NCI-H1694 treated with DMSO at 0.1 percent for 48 hours (cell line): ENCODE measurements around the gene OLFM3.

Experiments
- DNase-seq: peaks from one replicate; lab custom pipeline; 2025; lab: John Stamatoyannopoulos, UW

OLFM3 gene

DNA sequence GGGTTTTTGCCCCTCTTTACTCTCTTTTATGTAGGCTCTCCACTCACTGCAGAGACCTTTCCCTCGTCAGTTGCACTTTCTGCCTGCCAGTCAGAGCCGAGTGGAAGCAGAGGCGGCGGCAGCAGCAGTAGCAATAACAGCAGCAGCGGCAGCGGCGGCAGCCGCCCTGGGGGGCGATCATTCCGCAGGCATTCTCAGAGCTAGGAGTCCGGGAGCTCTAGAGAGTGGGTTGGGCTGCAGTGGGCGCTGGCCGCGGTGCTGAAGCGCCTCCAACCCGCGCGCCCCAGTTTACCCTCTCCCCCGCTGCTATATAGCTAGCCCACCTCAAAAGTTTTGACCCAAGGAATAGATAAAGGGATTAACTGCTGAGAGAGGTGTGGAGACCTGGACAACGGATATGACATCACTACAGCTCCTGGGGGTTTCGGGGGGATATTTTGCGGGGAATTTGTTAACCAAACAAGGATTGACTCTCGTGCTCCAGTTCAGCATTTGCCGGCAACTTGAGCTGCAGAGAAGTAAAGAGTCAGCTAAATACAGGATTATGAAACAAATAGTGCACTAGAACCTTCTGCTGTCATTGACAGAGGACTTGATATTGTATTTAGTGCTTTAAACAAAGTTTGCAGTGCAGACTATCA is at the start of gene OLFM3:
OLFM3 (minus strand) TSS at position 102 of the 641 bp plus-strand sequence.
- DNase-seq, result no peak

DNA sequence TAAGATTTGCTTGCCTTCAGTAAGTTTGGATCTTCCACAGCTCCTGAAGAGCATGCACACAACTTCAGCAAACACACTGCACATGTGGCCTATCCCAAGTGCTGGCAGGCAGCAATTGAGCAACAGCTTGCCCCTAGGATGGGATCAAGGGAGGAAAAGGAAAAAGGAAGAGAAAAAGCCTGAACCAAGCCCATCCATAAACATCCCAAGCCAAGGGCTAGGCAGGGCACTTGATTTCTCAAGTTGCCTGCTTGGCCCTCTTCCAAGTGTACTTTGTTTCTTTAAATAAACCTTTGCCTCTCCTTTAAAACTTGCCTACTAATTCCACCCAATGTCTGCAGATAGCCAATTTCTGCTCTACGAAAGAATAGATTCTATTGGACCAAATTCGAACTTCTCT is 49.0 kb upstream of the OLFM3 start:
- DNase-seq, result no peak

DNA sequence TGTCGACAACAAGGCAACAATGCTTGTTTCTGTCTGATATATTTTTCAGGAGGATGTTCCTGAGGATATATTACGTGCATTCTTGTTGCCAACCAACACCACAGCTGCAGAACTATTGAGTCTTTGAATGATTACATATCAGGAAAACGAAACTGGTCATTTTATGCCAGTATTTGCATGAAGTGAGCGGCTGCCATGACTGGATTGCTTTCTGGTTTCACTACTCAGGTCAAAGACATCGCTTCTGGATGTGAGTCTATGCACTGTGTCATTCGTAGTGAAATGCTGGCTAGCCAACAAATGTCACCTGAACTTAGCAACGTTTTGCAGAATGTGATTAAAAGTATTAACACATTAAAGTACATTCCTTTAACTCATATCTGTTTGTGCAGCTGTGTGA is 35.8 kb upstream of the OLFM3 start:
- DNase-seq, result no peak

DNA sequence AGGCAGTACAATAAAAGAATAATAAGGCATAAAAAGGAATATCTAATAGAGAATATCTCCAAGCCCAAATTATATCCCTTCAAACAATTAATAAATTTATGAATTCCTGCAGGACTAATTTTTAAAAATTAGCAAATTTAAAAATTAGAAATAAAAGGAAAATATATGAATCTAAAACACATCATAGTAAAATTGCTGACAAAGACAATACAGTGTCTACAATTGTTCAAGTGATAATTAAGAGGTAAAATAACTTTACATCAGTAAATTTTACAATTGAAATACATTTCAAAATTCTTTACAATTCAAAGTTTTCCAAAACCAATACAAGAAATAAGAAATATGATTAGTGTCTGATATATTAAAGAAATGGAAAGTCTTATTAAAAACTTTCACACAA is 22.8 kb upstream of the OLFM3 start:
- DNase-seq, result no peak

DNA sequence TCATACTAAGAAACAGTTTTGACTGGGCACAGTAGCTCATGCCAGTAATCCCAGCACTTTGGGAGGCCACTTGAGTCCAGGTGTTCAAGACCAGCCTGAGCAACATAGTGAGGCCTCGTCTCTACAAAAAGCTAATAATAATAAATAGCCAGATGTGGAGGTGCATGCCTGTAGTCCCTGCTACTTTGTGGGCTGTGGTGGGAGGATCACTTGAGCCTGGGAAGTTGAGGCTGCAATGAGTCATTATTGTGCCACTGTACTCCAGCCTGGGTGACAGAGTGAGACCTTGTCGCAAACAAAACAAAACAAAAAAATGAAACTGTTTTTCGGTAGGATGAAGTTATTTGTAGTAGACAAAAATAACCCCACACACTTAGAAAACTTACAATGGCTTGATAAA is 19.0 kb upstream of the OLFM3 start:
- no peak for DNase-seq

DNA sequence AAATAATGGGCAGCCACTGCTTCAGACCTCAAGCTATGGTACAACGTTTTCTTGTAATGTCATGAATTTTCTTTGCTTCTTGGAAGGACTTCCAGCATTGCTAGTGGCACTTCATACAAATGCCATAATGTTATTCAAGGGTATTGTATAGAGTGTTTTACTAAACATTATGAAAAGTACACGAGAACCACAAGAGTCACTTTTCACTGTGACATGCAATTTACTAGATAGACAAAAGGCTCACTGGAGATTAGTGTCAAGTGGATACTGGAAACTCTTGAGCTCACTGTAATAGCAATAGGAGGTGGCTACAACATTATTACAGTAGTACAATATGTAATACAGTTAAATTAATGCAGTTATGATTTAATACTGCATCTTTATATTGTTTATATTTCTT is 5.3 kb upstream of the OLFM3 start:
- DNase-seq, result no peak

DNA sequence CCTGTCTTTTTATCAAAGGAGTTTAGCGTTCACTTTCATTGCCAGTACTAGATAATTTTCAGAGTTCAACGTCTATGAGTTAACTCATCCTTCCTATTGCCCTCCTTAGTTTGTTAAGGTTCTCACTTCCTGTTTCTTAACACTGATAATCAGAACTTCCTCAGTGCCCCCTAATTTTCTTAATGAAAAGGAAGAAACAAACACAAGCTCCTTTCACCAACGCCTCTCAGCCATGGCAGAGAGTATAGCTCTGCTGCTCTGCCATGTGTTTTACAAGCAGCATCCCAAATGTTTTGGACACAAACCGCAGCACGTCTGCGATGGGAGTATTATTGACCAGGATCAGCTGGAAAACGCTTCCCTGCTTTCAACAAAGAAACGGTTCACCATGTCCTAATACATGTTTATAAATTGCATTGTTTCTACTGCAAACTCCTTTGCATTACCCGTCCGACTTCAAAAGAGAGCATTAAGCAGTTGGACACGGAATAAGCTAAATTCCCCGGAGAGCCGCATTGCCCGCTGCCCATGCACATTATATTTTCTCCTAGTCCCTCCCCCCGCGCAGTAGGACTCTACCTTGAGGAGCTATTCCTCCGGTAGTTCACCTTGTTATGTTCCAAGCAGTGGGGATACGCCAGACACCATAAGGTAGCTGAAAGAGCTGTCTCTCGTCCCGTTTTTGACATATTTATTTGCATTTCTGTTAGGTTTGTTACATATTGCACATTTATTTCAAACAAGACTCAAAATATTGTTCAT is 561 bp downstream of the OLFM3 start:
- no peak for DNase-seq

DNA sequence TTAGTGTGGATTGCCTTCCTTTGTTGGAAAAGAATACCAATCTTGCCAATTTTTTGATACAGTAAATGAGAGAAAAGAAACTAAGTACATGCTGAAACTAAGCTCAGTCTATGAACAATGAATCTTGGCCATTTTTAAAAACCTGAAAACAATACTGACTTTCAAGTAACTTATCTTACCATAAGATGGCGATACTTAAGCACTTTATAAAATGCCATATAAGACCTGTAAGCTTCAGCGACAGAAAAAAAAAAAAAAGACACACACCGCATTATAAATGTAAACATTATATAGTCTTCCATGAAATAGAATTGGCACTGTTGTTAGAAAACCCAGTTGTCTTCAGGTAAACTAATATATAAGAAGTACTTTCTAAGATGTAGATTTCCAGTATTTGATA is 3.0 kb downstream of the OLFM3 start:
- DNase-seq, result no peak

DNA sequence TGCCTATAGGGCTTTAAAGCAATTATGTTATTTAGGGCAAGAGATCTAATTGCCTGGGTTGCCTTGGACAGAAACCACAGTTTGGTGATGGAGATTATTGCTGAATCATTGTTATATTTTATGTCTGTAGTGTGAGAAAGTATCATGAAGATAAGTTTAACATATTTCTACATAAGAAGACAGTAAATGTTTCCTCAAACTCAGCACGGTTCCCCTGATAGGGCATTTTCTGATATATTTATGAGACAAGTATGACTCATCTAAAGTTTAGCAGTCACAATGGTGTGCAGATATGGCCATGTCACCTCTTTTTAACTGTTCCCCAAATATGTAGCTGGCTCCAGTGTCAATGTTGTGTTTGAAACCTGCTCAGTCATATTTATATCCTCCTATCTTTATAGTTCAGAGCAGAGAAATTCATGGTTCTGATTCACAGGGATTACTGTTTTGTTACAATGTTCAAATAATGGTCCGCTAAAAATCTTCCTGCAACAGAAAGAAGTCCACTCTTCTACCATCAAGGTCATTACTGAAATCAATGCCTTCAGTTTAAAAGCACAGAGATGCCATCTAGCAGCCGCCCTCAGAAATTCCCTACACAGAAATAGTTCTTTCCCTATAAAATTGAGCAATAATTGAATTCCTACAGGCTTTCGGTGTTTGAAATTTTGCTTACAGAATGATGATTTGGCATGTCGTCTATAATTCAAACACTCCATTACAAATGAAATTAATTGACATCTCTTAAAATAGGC is 3.7 kb downstream of the OLFM3 start:
- DNase-seq, result no peak

DNA sequence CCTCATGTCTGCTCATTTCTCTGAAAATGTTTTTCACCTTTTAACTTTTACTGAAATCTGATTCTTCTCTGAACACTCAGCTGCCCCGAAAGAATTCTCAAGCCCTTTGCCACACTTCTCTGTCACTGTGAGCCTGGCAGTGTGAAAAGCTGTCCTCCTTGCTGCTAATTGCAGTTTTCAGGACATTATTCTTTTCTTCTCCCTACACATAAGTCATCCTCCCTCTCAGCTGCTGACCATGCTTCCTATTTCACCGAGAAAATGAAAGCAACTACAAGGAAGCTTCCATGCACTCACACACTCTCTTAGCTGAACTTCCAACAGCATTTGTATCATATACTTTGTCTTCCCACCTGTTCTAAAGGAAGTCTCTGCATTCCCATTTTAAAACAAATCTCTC is 15.8 kb downstream of the OLFM3 start:
- DNase-seq, result no peak

DNA sequence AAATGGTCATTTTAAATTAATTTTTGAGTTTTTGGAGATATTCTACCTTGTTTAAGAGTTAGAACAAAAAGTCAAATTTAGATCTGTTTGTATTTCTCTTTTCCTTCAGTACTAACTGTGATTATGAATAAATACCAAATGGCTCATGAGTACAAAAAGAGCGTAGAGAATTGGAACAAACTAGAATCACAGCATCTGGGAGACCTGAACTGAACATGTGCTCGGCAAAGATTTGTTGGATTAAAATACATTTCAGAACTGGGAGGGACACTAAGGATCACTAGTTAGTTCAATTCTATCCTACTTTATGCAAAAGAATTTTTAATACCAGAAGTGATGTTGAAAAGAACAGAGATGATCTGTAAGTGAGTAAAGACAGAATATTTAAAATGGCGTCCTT is 19.5 kb downstream of the OLFM3 start:
- no peak for DNase-seq

DNA sequence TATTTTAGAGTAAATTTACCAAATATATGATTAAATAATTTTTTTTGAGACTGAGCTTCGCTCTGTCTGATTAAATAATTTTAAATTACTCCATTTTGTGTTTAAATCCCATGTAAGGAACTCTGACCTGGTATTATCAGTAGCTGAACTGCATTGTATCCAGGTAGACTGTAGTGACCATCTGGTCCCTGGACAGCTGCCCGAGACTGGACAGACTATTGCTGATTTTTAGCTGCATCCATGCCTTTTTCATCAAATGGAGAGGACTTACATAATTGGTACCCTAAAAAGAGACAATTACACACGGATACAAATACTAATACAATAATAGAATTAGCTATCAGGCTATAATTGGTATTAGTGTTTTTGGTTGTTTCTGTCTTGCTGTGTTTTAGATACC is 20.6 kb downstream of the OLFM3 start:
- DNase-seq, result no peak

DNA sequence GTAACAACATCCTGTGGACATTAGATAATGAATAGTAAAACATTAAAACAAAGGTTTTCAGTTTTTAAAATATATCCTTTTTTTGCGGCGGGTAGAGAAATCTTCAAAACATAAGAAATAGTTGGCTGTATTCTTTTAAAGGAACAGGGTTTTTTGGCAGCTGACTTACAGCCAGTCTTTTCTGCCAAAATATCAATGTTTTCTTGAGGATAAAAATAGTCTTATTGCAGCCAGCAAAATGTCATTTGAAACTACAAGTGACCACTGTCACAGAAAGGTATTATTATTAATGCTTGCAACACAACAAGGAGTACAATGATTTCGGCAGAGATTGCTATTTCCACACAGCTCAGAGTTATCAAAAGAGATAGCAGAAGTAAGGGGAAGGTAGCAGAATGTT is 21.4 kb downstream of the OLFM3 start:
- no peak for DNase-seq

DNA sequence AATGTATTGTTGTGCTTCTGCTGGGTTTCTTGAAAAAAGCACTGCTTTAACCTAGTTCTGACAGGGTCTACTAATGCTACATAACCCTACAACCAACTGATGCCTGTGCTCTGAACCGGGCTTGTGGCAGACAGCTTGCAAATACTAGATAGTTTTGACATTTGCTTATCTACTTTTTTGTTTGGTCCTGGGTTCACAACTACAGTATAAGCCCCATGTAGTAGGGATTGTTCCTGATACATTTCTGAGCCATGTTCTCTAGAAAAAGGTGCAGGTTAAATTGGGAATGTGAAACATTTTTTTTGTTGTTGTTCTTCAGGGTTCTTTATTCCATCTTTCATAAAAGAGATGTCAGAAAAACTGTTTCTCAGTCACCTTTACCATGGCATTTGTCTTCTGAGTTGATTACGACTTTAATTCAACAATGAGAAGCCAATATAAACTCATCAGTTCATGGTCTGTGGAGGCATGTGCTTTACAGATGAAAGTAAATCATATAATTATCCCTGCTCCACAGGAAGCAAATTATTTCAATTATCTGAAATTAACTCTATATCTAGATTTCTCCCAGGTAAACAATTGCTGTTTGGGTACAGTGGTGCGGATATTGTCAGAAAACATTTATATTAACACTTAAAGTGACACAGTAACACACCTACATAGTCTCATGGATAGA is 22.0 kb downstream of the OLFM3 start:
- DNase-seq, result no peak

DNA sequence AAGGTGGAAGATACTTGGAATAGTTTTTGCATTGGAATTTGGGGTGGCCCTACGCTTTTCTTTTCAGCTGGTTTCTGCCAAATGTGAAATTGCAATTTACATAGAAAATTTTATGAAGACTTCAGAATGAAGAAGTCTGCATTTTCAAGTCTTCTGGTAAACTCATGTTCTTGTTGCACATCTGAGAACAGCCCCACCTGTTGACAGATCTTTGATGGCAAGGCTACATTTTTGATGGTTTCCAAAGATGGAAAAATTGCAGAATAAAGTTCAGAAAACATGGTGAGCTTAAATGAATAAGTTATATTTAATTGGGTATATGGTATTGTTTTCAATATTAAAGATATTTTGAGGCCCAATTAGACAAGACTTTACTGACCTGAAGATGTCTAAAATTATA is 25.4 kb downstream of the OLFM3 start:
- no peak for DNase-seq

DNA sequence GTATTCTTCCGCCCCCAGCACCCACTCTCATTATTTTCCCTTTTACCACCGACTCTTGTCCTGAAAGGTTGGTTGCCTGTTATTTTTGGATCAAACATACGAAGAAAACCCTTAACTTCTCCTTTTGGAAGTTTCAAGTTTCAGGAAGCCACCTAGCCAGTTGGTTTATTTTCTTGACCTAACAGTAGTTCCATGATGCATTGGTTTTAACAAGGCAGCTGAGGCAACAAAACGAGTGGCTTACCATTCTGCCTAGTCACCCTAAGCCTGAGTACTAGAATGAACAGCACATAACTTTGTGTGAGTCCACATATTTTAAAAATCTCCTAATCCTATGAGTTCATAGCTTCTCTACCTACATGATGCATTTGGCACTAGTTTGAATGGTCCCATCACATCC is 28.9 kb downstream of the OLFM3 start:
- no peak for DNase-seq

DNA sequence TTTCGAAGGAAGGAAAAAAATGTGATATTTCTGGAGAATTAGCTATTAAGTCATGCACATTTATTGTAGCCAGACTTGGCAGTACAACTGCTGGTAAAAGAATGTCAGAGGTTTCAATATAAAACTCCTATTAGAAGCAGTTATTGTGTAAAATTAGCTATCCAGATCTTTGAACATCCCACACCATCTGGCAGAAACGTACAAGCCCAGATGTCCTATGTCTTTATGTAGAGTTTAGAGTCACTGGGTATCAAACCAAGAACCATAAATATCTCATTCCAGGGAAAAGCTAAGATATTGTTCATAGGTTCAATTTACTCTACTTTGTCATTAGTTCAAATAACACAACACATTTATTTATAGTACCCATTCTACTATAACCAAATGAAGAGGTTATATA is 31.4 kb downstream of the OLFM3 start:
- DNase-seq, result no peak

DNA sequence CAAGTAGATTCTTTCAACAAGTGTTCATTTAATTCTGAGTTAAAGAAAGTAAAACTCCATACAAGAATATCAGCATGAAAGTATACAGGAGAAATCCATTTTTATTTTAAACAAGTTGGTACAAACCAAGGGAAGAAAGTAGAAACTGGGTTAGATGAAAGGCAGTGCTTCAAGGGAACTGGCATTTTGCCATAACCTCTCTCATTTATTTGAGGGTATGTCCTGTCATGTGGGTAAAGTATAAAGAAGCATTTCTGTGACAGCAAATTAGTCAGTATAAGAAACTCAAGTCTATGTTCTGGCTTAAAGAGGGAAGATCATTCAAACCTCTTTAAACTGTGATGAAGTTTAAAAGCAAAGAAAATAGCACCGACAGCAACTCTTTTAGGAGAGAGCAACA is 32.0 kb downstream of the OLFM3 start:
- DNase-seq, result no peak

DNA sequence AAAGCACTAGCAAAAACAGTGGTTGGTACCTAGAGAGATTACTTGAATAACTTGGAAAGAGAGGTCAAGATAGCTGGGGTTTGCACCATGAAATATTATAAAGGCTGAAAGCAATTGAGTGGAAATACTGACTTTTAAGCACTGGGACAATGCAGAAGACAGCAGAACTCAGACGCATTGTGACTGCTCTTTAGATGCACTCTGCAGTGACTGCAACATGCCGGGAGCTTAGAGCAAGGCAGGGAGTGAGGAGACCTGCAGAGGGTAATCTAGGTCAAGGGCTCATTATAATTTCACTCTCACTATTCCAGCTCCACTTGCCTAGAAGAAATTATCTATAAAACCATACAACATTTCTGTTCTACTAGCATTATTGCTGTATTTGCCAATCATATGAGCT is 36.6 kb downstream of the OLFM3 start:
- DNase-seq, result no peak

DNA sequence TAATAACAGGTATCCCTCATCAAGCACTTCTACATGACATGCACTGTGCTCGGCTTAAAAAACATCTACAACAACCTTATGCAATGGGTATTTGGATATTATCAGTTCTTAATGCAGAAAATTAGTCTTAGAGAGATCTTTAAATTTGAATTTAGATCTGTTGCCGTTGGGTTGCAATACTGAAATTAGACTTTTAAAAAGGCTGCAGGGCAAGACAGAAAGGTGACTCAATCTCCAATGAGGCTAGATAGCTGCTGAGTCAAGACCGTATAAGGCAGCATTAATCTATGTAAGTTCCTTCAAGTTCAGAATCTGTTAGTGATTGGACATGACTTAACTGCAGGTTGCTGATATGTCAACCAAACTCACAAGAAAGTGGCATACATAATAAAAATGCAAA is 37.3 kb downstream of the OLFM3 start:
- no peak for DNase-seq

DNA sequence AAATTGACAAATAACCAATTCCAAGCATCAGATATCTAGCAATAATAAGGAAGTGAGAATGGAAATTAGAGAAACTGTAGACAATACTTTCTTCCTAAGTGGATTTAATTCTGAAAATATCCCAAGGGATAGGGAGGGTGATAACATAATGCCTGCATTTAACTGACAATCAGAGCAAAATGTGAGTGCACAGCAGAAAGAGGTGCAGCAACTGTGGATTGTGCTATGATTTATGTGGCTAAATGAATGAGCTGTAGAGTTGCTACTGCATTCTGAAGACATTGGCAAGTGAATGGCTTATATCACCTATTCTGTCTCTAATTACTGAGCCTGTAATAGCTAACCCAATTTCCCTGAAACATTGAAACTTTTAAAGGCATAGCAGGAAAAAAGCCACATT is 39.0 kb downstream of the OLFM3 start:
- DNase-seq, result no peak

DNA sequence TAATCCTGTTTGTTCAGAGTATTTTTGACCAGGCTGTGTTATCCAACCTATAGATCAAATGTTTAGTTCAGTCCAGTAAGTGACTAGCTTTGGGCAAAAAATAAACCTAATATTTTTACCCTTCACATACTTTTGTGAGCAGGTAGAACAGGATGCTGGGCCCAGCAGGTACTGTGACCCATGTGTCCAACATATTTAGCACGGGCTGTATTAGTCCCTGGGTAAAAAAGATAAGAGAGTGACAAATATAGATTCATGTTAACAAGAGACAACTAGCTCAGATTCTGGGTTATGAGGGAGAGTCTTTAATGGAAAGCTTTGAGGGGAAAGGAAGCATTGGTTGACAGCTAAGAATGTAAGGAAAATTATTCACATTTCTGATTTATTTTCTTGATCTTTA is 43.1 kb downstream of the OLFM3 start:
- DNase-seq, result no peak

DNA sequence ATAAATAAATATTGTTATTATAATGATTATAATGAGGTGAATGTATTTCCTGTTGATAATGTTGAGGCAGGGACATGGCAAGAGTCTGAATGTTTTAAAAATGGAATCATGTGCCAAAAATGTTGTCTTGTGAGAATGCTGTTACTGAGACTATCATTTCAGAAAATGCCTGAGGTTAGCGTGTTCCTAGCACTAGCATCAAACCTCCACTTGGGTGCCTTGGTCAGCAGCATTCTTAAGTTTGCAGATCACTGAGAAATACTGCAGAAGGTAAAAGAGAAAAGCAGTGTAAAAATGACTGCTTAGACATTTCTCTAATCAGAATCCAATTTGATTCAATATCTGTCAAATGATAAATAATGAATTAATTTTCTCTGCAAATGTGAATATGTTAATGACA is 50.8 kb downstream of the OLFM3 start:
- no peak for DNase-seq
